ENCODE measurements around the gene ABCC1.

DNA sequence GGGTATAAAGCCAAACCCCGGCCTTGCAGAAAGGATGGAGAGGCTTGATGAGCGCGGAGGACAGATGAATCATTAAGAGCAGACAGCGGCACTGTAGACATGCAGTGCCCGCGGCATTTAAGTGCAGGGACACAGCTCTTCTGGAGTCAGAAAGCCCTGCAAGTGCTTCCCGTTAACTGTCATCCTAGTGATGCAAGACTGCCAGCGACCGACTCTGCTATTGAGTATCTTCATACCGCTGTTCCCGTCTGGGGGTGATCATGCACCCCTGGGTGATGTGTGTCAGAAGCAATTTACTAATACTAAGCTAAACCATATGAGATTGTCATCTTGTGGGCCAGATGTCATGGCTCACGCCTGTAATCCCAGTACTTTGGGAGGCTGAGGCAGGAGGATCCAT, 172.8 kb downstream of the ABCC1 start:
- TF ChIP-seq EZH2 (IDR thresholded peaks at IDR 0.05; ENCODE audit: low read length) (no peak), CTCF (optimal IDR thresholded peaks at IDR 0.05 in 1 of 3, IDR thresholded peaks at IDR 0.05 in 1 of 3, conservative IDR thresholded peaks at IDR 0.05 in 1 of 3; ENCODE audit: extremely low read depth in 1 of 3, insufficient read depth in 2 of 3, low read length in 3 of 3) (no peak)
